ENCODE measurements around the gene WNK2.

WNK2 gene

GRCh38 chr9:93164085-93164484 is 19.9 kb upstream of the WNK2 start:
- DNase-seq: no peak

- no peak for DNase-seq
Observed at GRCh38 chr9:93166699-93167098, 17.2 kb upstream of the WNK2 start.

GRCh38 chr9:93167185-93167584 is 16.8 kb upstream of the WNK2 start:
- no peak for DNase-seq

GRCh38 chr9:93167838-93168237 is 16.1 kb upstream of the WNK2 start:
- DNase-seq: no peak

DNA sequence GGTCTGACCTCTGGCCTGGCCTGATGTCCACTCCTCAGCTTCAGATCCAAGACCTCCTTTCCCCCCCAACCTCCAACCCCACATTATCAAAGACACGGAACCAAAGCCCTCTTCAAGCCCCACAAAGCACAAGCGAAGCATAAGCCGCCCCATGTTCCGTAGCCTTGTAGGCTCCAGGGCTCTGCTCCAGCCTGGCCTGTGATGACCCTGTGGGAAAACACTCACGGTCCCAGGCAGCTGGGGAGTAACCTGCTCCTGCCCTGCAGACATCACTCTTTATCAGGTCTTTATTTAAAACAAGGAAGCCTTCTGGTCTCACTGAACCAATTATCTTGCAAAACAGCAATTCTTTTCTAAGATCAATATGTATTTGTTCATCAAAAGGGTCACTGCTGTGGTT is 15.4 kb upstream of the WNK2 start:
- DNase-seq: no peak

DNA sequence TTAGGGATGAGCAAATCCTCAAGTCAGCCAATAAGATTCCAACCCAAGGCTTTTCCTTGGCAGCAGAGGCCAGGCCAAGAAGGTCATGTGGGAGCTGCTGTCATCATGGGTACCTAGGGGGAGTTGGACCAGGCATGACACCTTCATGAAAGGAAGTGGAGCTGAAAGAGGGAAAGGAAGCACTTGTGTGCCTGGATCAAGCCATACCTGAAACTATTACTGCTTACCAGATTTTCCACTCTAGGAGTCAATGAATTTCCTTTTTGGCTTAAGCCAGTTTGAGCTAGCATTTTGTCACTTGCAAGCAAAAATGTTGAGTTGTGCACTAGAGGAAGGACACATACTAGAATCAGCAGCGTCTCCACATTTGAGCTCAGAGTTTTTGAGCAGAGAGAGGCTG is 14.5 kb upstream of the WNK2 start:
- no peak for DNase-seq

DNA sequence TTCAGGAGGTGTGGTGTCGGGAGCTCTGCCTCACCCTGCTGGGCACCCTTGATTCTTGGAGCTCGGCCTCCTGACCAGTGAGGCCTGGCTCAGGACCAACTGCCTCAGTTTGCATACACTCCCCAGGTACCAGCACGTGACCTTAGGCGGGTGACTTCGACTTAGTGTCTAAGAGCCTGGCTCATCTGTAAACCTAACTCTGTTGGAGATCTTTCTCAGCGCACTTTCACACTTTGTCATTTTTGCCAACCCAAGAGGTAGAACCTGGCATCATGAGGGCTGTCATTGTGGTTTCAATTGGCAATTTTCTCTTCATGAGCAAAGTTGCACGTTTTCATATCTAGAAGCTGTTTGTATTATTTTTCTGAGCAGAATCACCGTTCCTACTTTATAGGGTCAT is 13.4 kb upstream of the WNK2 start:
- DNase-seq: no peak

DNA sequence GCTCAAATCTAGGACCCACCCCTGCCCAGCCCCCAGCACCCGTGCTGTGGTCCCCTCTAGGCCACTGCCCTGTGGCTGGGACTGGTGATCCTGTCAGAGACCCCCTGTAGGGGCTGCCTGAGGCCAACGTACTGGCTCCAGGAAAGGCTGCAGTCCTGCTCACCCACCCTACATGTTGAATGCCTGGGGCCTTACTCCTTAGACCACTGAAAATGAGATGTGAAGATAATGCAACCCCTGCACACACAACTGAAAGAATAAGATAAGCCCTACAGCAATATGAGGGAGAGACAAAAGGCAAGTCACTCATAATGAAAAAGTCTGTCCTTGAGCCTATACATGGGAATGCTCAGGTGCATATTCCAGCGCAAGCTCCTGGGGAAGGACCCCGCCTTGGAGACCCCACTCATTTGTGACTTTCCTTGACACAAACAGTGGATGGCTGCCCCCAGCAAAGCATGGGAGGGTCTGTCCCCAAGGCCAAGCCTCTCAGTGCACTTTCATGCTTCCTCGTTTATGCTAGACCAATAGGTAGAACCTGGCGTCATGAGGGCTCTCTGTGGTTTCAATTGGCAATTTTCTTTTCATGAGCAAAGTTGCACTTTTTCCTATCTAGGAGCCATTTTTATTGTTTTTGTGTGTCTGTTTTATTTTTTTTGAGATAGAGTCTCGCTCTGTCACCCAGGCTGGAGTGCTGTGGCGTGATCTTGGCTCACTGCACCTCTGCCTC is 12.5 kb upstream of the WNK2 start:
- DNase-seq: peak; percentile 85

DNA sequence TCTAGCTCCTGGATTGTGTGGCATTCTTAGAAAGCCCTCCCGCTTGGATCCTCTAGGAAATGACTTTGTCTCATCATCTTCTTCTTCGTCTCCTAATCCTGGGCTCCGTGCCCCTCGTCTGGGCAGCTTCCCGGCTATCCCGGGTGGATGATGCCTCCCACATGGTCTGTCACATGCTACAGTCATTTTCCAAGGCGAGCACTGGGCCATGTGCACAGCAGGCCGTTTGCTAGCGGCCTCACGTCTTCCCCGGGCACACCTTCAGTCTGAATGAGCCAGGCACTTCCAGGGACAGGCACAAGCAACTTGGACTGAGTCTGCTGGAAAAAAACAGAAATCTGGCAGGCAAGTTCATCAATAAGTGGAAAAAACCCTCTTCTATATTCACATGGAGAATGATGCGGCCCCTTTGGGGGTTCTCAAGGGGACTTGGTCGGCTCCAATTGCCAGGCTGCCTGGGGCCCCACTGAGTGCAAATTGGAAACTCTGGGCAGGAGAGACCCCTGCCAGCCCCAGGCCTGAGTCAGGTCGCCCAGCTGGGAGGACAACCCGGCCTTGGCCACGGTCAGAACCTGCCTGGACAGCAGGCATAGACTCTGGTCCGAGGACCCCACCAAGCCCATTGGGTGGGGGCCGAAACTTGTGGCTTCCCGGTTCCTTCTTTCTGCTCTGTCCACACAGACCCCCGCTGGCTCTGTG is 11.1 kb upstream of the WNK2 start:
- no peak for DNase-seq

DNA sequence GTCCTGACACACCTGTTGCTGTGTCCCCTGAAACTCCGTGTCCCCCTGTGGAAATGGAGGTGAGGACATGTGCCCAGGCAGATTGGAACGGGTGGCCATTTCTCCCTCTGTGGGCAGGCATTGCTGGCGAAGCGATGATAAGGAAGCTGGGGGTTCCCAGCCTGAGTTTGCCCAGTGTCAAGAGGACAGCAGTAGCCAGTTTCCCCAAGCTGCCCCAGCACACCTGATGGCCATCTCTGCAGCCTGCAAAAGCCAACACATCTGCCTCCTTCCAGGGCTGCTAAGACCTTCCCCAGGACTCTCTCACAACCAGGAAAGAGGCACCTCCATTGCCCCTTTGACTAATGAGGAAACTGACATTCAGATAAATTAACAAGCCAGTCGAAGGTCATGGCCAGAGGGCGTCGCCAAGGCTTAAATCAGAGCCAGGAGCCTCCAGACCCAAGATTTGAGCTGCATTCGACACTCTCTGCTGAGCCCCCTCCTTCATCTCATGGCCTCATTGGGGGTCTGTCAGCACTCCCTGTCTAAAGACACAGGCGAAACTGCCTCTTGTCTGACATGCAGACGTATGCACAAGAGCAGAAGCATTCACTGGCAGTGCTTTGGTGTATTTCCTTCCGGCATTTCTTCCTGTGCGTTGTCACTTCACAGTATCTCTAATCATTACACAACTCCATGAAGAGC is 10.4 kb upstream of the WNK2 start:
- DNase-seq: no peak

GRCh38 chr9:93174976-93175375 is 9.0 kb upstream of the WNK2 start:
- DNase-seq: no peak

GRCh38 chr9:93177676-93178075 is 6.3 kb upstream of the WNK2 start:
- no peak for DNase-seq

DNA sequence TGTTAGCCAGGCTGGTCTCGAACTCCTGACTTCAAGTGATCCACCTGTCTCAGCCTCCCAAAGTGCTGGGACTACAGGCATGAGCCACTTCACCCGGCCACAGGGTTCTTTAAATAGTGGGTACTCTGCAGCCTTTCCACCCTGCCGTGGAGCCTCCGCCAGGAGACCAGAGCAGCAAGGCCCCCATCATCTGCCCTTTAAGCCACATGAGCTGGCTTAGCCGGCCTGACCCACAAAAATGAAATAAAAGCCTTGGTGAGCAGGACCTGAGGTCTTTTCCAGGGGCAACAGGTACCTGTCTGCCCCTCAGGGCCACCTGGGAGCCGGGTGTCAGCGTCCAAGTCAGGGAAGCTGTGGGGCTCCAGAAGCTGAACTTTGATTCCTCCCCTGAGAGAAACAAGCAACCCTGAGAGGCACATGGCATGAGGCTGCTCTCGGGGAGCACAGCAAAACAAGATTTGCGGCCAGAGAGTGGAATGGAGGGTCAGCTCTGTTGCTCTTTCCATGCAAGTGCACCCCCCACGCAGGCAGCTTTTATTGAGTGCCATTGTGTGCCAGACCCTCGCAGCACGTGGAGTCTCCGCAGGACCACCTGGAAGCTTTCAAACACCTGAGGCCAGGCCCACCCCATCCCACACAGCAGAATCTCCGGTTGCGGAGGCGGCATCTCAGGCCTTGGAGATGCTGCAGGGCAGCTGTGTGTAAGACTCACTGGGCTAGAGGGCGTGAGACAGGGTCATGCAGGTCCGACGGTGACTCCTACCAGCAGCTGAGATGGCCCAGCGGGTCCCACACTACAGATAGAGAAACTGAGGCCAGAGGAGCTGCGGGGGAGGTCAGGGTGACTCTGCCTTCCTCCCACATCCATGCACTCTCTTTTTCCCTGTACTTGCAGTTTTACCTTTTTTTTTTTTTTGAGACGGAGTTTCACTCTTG is 4.8 kb upstream of the WNK2 start:
- no peak for DNase-seq

DNA sequence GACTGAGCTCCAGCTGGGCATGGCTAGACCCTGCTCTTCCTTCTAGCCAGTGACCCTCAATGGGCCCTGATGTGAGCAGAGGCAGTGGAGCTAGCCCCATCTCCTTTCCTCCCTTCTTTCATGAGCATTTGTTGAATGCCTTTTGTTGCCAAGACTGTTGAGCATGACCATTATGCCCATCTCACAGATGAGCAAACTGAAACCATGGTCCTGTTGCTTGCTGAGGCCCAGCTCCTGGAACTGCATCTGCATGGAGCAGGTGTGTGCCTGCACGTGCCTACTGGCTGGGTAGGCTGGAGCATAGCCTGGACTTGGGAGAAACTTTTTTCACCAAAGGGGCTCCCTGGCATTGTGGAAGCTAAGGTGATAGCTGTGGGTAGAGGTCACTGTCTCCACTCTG is 3.0 kb upstream of the WNK2 start:
- no peak for DNase-seq

- DNase-seq: no peak
Observed at GRCh38 chr9:93181672-93182435, 2.1 kb upstream of the WNK2 start.

DNA sequence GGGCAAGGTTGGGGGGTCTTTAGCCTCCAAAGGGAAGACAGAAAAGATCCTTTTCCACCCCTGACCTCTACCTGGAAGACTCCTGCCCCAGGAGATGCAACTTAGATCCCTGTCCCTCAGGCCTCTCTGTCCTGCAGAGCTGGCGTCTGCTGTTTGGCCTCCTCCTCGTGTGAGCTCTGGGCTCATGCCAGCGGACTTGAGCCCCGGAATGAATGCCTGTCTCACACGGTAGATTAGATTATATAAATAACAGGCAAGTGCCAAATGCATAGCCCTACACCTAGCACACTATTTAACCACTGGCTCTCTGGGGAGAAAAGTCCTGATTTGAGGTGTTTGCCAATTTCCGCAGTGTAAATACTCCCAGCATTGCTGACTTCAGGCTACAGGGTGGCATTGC is 1.4 kb upstream of the WNK2 start:
- DNase-seq: no peak

DNA sequence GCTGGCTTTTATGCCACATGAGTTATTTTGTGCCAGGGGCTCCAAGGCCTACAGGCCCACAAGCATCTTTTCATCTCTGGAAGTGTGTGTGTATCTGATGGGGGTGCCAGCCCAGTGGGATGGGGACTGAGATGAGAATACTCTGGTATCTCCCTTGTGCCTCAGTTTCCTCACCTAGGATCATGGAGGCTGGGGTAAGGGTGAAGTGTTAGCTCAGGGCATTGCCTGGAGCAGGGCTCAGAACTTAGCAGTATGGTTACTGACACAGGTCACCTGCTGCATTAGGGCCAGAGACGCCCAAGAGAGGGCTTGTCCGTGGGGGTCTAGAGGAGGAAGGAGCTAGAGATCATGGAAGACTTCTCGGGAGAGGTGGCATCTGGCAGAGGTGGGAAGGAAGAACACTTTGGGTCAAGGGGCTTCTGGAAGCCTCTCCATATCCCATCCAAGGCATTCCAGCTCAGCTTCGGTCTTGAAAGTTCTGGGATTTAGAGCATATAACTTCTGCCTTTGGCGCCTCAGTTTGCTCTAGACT is 742 bp upstream of the WNK2 start:
- DNase-seq: no peak

GRCh38 chr9:93184432-93185265 is 710 bp downstream of the WNK2 start:
- DNase-seq: peak; percentile 24

GRCh38 chr9:93185266-93186214 is 1.6 kb downstream of the WNK2 start:
- no peak for DNase-seq

All from hematopoietic multipotent progenitor cell treated with erythropoietin and hydrocortisone succinate and interleukin-3 and kit ligand, for 4 days (in vitro differentiated cells).